Trophoblast cell (in vitro differentiated cells and primary cell): ENCODE measurements around the gene CHCHD6.
A peak's percentile ranks its signal among the peaks of the same experiment; 100 is the strongest.

ENCODE experiments used
- DNase-seq, 2 donors: peaks; one replicate each; pipeline ENCODE4 v3.0.0-alpha.2; 2016
- H2AFZ ChIP-seq: 2 replicates; pipeline ENCODE4 v1.6.1; 2013; ENCODE audit warnings: low read length, moderate library complexity, mild to moderate bottlenecking; ENCODE audit not compliant: insufficient read depth, poor library complexity
- H2AK5ac ChIP-seq: 2 replicates; pipeline ENCODE4 v1.6.1; 2013; ENCODE audit warnings: mild to moderate bottlenecking, low read length
- H2BK120ac ChIP-seq: 2 replicates; pipeline ENCODE4 v1.6.1; 2013; ENCODE audit warnings: low read length, mild to moderate bottlenecking, moderate library complexity; ENCODE audit not compliant: insufficient read depth, poor library complexity
- H2BK12ac ChIP-seq: 2 replicates; pipeline ENCODE4 v1.6.1; 2013; ENCODE audit warnings: mild to moderate bottlenecking, low read length, moderate library complexity
- H2BK5ac ChIP-seq: 2 replicates; pipeline ENCODE4 v1.6.1; 2013; ENCODE audit warnings: low read length, low read depth, moderate library complexity, mild to moderate bottlenecking; ENCODE audit not compliant: poor library complexity
- H3K14ac ChIP-seq: 2 replicates; pipeline ENCODE4 v1.6.1; 2013; ENCODE audit warnings: mild to moderate bottlenecking, low read length
- H3K18ac ChIP-seq: 2 replicates; pipeline ENCODE4 v1.6.1; 2013; ENCODE audit warnings: mild to moderate bottlenecking, low read length
- H3K23ac ChIP-seq: 2 replicates; pipeline ENCODE4 v1.6.1; 2013; ENCODE audit warnings: low read length
- H3K27ac ChIP-seq: 2 replicates; pipeline ENCODE4 v1.5.1; 2013; ENCODE audit warnings: low read depth, mild to moderate bottlenecking, inconsistent platforms, low read length, moderate library complexity
- H3K27me3 ChIP-seq: 2 replicates; pipeline ENCODE4 v1.6.1; 2013; ENCODE audit warnings: inconsistent platforms, mild to moderate bottlenecking, low read length, moderate library complexity; ENCODE audit not compliant: insufficient read depth
- H3K36me3 ChIP-seq, 2 experiments: 1 replicate in 1 of 2; 2 replicates in 1 of 2; pipeline ENCODE4 v1.6.1; 2013; ENCODE audit warnings: low read length in 2 of 2, mild to moderate bottlenecking in 2 of 2, moderate library complexity in 1 of 2; ENCODE audit not compliant: insufficient read depth in 2 of 2, control insufficient read depth in 1 of 2
- H3K4ac ChIP-seq: 2 replicates; pipeline ENCODE4 v1.6.1; 2013; ENCODE audit warnings: low read depth, mild to moderate bottlenecking, low read length, moderate library complexity
- H3K4me1 ChIP-seq, 2 experiments: 1 replicate in 1 of 2; 2 replicates in 1 of 2; pipeline ENCODE4 v1.6.1; 2013; ENCODE audit warnings: low read length in 2 of 2, mild to moderate bottlenecking in 2 of 2, moderate library complexity in 1 of 2; ENCODE audit not compliant: insufficient read depth in 2 of 2, control insufficient read depth in 1 of 2
- H3K4me2 ChIP-seq: 2 replicates; pipeline ENCODE4 v1.6.1; 2013; ENCODE audit warnings: inconsistent platforms, mild to moderate bottlenecking, low read length, moderate library complexity
- H3K4me3 ChIP-seq: 2 replicates; pipeline ENCODE4 v1.5.1; 2013; ENCODE audit warnings: mild to moderate bottlenecking, low read depth, low read length, inconsistent platforms
- H3K79me1 ChIP-seq: one replicate; pipeline ENCODE4 v1.6.1; 2013; ENCODE audit warnings: low read length
- H3K79me2 ChIP-seq: 2 replicates; pipeline ENCODE4 v1.6.1; 2013; ENCODE audit warnings: low read length, mild to moderate bottlenecking; ENCODE audit not compliant: control insufficient read depth, insufficient read depth, poor library complexity
- H3K9ac ChIP-seq: 2 replicates; pipeline ENCODE4 v1.6.1; 2013; ENCODE audit warnings: mild to moderate bottlenecking, low read length
- H3K9me3 ChIP-seq: 2 replicates; pipeline ENCODE4 v1.6.1; 2013; ENCODE audit warnings: low read depth, mild to moderate bottlenecking, control low read depth, inconsistent platforms, low read length; ENCODE audit not compliant: insufficient read depth
- H4K12ac ChIP-seq: 2 replicates; pipeline ENCODE4 v1.6.1; 2013; ENCODE audit warnings: low read depth, mild to moderate bottlenecking, low read length, moderate library complexity
- H4K8ac ChIP-seq: 2 replicates; pipeline ENCODE4 v1.6.1; 2013; ENCODE audit warnings: low read depth, mild to moderate bottlenecking, low read length, moderate library complexity
- H4K91ac ChIP-seq: one replicate; pipeline ENCODE4 v1.6.1; 2013; ENCODE audit warnings: low read depth, mild to moderate bottlenecking, low read length, moderate library complexity
- WGBS: extraction: QIAGEN DNeasy Blood & Tissue Kit; methylation state at CpG from one replicate; pipeline ENCODE4 v1.1.7; 2013; ENCODE audit warnings: missing lambda C conversion rate; ENCODE audit not compliant: insufficient read length, insufficient coverage; ENCODE audit errors: extremely low coverage; 5-methylcytosine and 5-hydroxymethylcytosine counted together

Gene CHCHD6

DNA sequence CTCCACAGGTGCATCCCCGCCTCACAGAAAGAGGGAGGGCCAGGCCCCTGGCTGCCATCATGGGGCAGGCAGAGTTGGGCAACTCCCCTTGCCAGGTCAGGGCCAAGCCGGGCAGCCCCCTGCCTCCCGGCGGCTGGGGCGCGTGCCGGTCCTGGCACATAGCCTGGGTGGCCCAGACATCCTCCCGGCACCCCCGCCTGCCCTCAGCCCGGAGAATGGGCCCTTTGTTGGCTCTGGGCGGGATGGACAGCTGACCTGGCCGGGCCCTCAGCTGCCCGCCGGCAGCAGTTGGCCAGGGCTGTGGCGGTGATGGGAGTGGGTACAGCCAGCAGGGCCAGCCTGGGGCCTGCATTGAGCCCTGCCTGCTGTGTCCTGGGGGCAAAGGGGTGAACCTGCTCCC, 295.3 kb downstream of the CHCHD6 start:
- Histone ChIP-seq H3K4me3 (no peak overlapping the region), H3K18ac (no peak overlapping the region), H4K12ac (no peak overlapping the region), H3K4me2 (no peak overlapping the region), H2AK5ac (no peak overlapping the region), H4K91ac (no peak overlapping the region), H3K79me1 (peaks cover 5% of the 10 kb centered on the region), H3K27ac (no peak overlapping the region), H3K14ac (no peak overlapping the region), H3K79me2 (peaks cover 2% of the 10 kb centered on the region), H2BK120ac (no peak overlapping the region), H3K23ac (no peak overlapping the region), H3K27me3 (no peaks in the 10 kb centered on the region), H3K4ac (no peak overlapping the region), H2AFZ (no peak overlapping the region), H3K36me3 (peaks cover 23 to 29% of the 10 kb centered on the region in 2 experiments), H3K4me1 (peaks cover 14 to 19% of the 10 kb centered on the region in 2 experiments), H2BK12ac (no peak overlapping the region), H3K9ac (no peak overlapping the region), H4K8ac (no peak overlapping the region), H2BK5ac (no peak overlapping the region), H3K9me3 (no peaks in the 10 kb centered on the region)
- no CpG with 5 or more reads among the region's 15 CpGs for WGBS
- no peak for DNase-seq

DNA sequence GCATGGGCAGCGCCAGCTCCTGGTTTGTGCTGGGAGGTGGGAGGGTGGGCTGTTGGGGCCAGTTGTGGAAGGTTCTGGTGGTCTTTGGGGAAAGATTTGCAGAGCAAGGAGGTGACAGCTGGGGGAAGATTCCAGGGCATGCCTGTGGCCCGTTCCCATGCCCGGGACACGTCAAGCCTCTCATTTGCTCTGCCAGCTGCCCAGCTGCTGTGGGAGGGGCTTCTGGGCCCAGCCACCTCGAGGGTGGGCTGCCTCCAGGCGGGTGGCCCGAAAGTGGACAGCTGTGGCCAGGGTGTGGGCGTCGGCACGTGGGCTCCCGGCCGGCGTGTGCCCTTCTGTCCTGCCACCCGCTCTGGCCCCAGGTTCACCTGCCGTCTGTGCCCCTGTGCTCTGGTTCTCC, 296.1 kb downstream of the CHCHD6 start:
- Histone ChIP-seq H3K79me2 (peaks cover 2% of the 10 kb centered on the region), H2AK5ac (no peak overlapping the region), H3K4me2 (no peak overlapping the region), H2BK5ac (no peak overlapping the region), H3K9ac (no peak overlapping the region), H3K4me3 (no peak overlapping the region), H4K91ac (no peak overlapping the region), H3K27ac (no peak overlapping the region), H2BK120ac (no peak overlapping the region), H3K23ac (no peak overlapping the region), H2AFZ (no peak overlapping the region), H3K27me3 (no peaks in the 10 kb centered on the region), H2BK12ac (no peak overlapping the region), H4K12ac (no peak overlapping the region), H3K14ac (no peak overlapping the region), H3K79me1 (peaks cover 5% of the 10 kb centered on the region), H3K4ac (no peak overlapping the region), H4K8ac (no peak overlapping the region), H3K18ac (no peak overlapping the region), H3K9me3 (no peaks in the 10 kb centered on the region), H3K36me3 (peaks cover 23 to 28% of the 10 kb centered on the region in 2 experiments), H3K4me1 (peaks cover 14 to 19% of the 10 kb centered on the region in 2 experiments)
- no CpG with 5 or more reads among the region's 15 CpGs for WGBS
- no peak for DNase-seq

DNA sequence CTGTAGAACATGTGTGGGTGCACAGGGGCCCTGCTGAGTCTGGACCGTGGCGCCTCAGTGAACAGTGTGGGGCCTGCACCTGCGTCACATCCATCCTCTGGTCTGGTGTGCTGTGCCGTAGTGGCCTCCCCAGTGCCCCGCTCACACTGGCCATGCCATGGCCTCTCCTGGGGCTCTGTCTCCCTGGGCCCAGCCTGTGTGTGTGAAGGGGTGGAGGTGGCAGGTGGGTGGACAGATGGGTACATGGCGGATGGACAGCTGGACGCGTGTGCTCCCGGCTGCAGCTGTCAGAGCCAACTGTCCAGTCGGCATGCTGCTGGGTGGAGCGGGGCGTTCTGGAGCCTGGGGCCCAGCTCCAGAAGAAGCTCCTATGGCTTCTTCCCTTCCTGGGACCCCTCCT, 296.7 kb downstream of the CHCHD6 start:
- Histone ChIP-seq H3K79me2 (peaks cover 2% of the 10 kb centered on the region), H3K4me2 (no peak overlapping the region), H2AK5ac (no peak overlapping the region), H4K8ac (no peak overlapping the region), H3K4me1 (peaks cover 15 to 19% of the 10 kb centered on the region in 2 experiments), H2BK120ac (no peak overlapping the region), H3K23ac (no peak overlapping the region), H3K9ac (no peak overlapping the region), H3K4ac (no peak overlapping the region), H2AFZ (no peak overlapping the region), H3K27ac (no peak overlapping the region), H2BK5ac (no peak overlapping the region), H3K27me3 (no peaks in the 10 kb centered on the region), H3K9me3 (no peaks in the 10 kb centered on the region), H3K4me3 (no peak overlapping the region), H3K36me3 (peaks cover 24% of the 10 kb centered on the region in 2 experiments), H4K91ac (no peak overlapping the region), H4K12ac (no peak overlapping the region), H3K18ac (no peak overlapping the region), H3K79me1 (peaks cover 5% of the 10 kb centered on the region), H3K14ac (no peak overlapping the region), H2BK12ac (no peak overlapping the region)
- DNase-seq: no peak
- no CpG with 5 or more reads among the region's 12 CpGs for WGBS

DNA sequence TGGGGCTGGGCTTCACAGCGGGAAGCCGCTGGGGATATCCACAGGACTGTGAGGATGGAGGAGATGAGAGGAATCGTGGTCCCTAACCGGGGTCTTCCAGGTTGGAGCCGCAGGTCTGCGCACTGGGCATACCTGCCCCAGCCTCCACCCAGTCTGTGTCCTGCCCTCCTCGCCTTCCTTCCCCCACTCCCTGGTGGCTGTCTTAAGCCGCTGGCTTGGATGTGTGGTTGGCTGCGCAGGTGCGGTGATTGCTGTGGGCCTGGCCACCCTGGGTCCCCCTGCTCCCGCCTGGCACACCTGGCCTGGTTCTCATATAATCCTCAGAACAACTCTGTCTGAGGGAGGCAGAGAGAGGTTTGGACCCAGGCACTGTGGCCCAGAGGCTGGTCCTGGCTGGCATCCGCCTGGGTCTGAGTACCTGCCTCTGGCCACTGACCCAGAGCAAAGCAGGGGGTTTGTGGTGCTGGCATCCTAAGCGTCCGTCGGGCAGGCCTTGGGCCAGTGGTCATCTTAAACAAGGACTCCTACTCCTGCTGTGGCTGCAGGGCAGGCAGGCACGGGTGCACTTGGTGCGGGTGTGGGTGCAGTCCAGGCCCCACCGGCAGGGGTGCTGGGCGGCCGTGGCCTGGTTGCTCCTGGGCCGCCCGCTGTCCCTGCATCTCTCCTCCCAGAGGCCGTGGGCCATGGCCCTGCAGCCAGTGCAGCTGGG, 297.6 kb downstream of the CHCHD6 start:
- Histone ChIP-seq H3K27me3 (no peaks in the 10 kb centered on the region), H2BK5ac (no peak overlapping the region), H4K8ac (peak overlapping the region; percentile 49), H3K9ac (no peak overlapping the region), H3K4me2 (peak overlapping the region; percentile 21), H3K4me1 (peaks cover 19% of the 10 kb centered on the region in 2 experiments), H3K36me3 (peaks cover 23 to 27% of the 10 kb centered on the region in 2 experiments), H3K27ac (peak overlapping the region; percentile 18), H3K23ac (no peak overlapping the region), H2BK120ac (no peak overlapping the region), H2AK5ac (peak overlapping the region; percentile 8), H2AFZ (peak overlapping the region; percentile 3), H3K79me2 (peaks cover 2% of the 10 kb centered on the region), H3K9me3 (no peaks in the 10 kb centered on the region), H4K91ac (no peak overlapping the region), H3K14ac (peak overlapping the region; percentile 32), H2BK12ac (peak overlapping the region; percentile 9), H3K18ac (peak overlapping the region; percentile 8), H3K4me3 (no peak overlapping the region), H3K4ac (no peak overlapping the region), H4K12ac (no peak overlapping the region), H3K79me1 (peaks cover 5% of the 10 kb centered on the region)
- no peak for DNase-seq
- WGBS: no CpG with 5 or more reads among the region's 23 CpGs
